ENCODE data around the gene BIRC2. TPM values are rescaled to one million over a fixed set of nuclear protein-coding genes. Genes with fewer than 3 reads are reported as not detected.

BIRC2 gene
- total RNA-seq, 1 experiment from 2014 or later = 35.5 TPM

GRCh38 chr11:102406099-102406498, 59.1 kb downstream of the BIRC2 start:
- no peaks in the 10 kb centered on the region for H3K9me3 ChIP-seq

GRCh38 chr11:102407901-102408300, 60.9 kb downstream of the BIRC2 start:
- H3K36me3 ChIP-seq = peaks cover 9% of the 10 kb centered on the region
- H3K27me3 ChIP-seq = no peaks in the 10 kb centered on the region
- DNase-seq = no peak
- H3K9me3 ChIP-seq = no peaks in the 10 kb centered on the region
- H3K4me3 ChIP-seq = no peak overlapping the region

More at GRCh38 chr11:102406099-102406498, 59.1 kb downstream of the BIRC2 start:
- H3K4me3 ChIP-seq = no peak overlapping the region
- DNase-seq = no peak
- H3K36me3 ChIP-seq = peaks cover 16% of the 10 kb centered on the region
- H3K27me3 ChIP-seq = no peaks in the 10 kb centered on the region

- Histone ChIP-seq H3K4me3 (no peak overlapping the region), H3K36me3 (peaks cover 5% of the 10 kb centered on the region), H3K27me3 (no peaks in the 10 kb centered on the region), H3K9me3 (no peaks in the 10 kb centered on the region)
- no peak for DNase-seq
Measured at GRCh38 chr11:102408339-102408738, 61.3 kb downstream of the BIRC2 start.

- Histone ChIP-seq H3K4me3 (no peak overlapping the region), H3K36me3 (peaks cover 5% of the 10 kb centered on the region), H3K9me3 (peaks cover 3% of the 10 kb centered on the region; the same call in 1 of the 2 replicates), H3K27me3 (no peaks in the 10 kb centered on the region)
- no peak for DNase-seq
Measured at GRCh38 chr11:102410382-102410784, 63.4 kb downstream of the BIRC2 start.

- no peak for DNase-seq
- Histone ChIP-seq H3K4me3 (no peak overlapping the region), H3K36me3 (no peaks in the 10 kb centered on the region; the same call in 1 of the 2 replicates), H3K27me3 (no peaks in the 10 kb centered on the region), H3K9me3 (peaks cover 4% of the 10 kb centered on the region; the same call in 1 of the 2 replicates)
Measured at GRCh38 chr11:102411142-102411541, 64.1 kb downstream of the BIRC2 start.

- Histone ChIP-seq H3K9me3 (peaks cover 15% of the 10 kb centered on the region; the same call in 1 of the 2 replicates), H3K36me3 (no peaks in the 10 kb centered on the region; the same call in 1 of the 2 replicates), H3K4me3 (no peak overlapping the region), H3K27me3 (no peaks in the 10 kb centered on the region)
- no peak for DNase-seq
Measured at GRCh38 chr11:102413497-102413896, 66.5 kb downstream of the BIRC2 start.

GRCh38 chr11:102414559-102414958, 67.5 kb downstream of the BIRC2 start:
- Histone ChIP-seq H3K36me3 (peaks cover 6% of the 10 kb centered on the region; the same call in 1 of the 2 replicates), H3K4me3 (no peak overlapping the region), H3K9me3 (peaks cover 15% of the 10 kb centered on the region; the same call in 1 of the 2 replicates), H3K27me3 (no peaks in the 10 kb centered on the region)
- DNase-seq = no peak

GRCh38 chr11:102415304-102415916, 68.4 kb downstream of the BIRC2 start:
- H3K4me3 ChIP-seq = no peak overlapping the region
- H3K36me3 ChIP-seq = peaks cover 6% of the 10 kb centered on the region; the same call in 1 of the 2 replicates
- H3K27me3 ChIP-seq = no peaks in the 10 kb centered on the region
- no peak for DNase-seq
- H3K9me3 ChIP-seq = peaks cover 15% of the 10 kb centered on the region; the same call in 1 of the 2 replicates

GRCh38 chr11:102416976-102417375, 70.0 kb downstream of the BIRC2 start:
- H3K4me3 ChIP-seq = no peak overlapping the region
- no peak for DNase-seq
- no peaks in the 10 kb centered on the region for H3K27me3 ChIP-seq
- peaks cover 15% of the 10 kb centered on the region; the same call in 1 of the 2 replicates for H3K9me3 ChIP-seq
- H3K36me3 ChIP-seq = peaks cover 6% of the 10 kb centered on the region; the same call in 1 of the 2 replicates

- no peaks in the 10 kb centered on the region for H3K27me3 ChIP-seq
- peaks cover 6% of the 10 kb centered on the region; the same call in 1 of the 2 replicates for H3K36me3 ChIP-seq
- no peak for DNase-seq
- H3K4me3 ChIP-seq = no peak overlapping the region
- peaks cover 15% of the 10 kb centered on the region; the same call in 1 of the 2 replicates for H3K9me3 ChIP-seq
Measured at GRCh38 chr11:102419181-102419580, 72.2 kb downstream of the BIRC2 start.

GRCh38 chr11:102420547-102420946, 73.5 kb downstream of the BIRC2 start:
- Histone ChIP-seq H3K9me3 (peaks cover 11% of the 10 kb centered on the region; the same call in 1 of the 2 replicates), H3K27me3 (no peaks in the 10 kb centered on the region), H3K4me3 (no peak overlapping the region), H3K36me3 (peaks cover 6% of the 10 kb centered on the region; the same call in 1 of the 2 replicates)
- DNase-seq = no peak

GRCh38 chr11:102421261-102421660, 74.2 kb downstream of the BIRC2 start:
- peaks cover 11% of the 10 kb centered on the region; the same call in 1 of the 2 replicates for H3K9me3 ChIP-seq
- H3K36me3 ChIP-seq = peaks cover 6% of the 10 kb centered on the region; the same call in 1 of the 2 replicates
- H3K27me3 ChIP-seq = no peaks in the 10 kb centered on the region
- no peak overlapping the region for H3K4me3 ChIP-seq
- no peak for DNase-seq

GRCh38 chr11:102422817-102423712, 76.1 kb downstream of the BIRC2 start:
- H3K9me3 ChIP-seq = no peaks in the 10 kb centered on the region
- peaks cover 6% of the 10 kb centered on the region; the same call in 1 of the 2 replicates for H3K36me3 ChIP-seq
- DNase-seq = no peak
- H3K27me3 ChIP-seq = no peaks in the 10 kb centered on the region
- H3K4me3 ChIP-seq = no peak overlapping the region

GRCh38 chr11:102423936-102424335, 76.9 kb downstream of the BIRC2 start:
- Histone ChIP-seq H3K4me3 (no peak overlapping the region), H3K36me3 (peaks cover 3% of the 10 kb centered on the region; the same call in 1 of the 2 replicates), H3K9me3 (no peaks in the 10 kb centered on the region), H3K27me3 (no peaks in the 10 kb centered on the region)
- no peak for DNase-seq

- no peak for DNase-seq
- Histone ChIP-seq H3K4me3 (no peak overlapping the region), H3K9me3 (no peaks in the 10 kb centered on the region), H3K27me3 (no peaks in the 10 kb centered on the region), H3K36me3 (no peaks in the 10 kb centered on the region; the same call in 1 of the 2 replicates)
Measured at GRCh38 chr11:102426000-102426399, 79.0 kb downstream of the BIRC2 start.

- DNase-seq = no peak
Measured at GRCh38 chr11:102426570-102426969, 79.6 kb downstream of the BIRC2 start.

GRCh38 chr11:102427068-102427467, 80.1 kb downstream of the BIRC2 start:
- Histone ChIP-seq H3K9me3 (no peaks in the 10 kb centered on the region), H3K4me3 (no peak overlapping the region), H3K27me3 (no peaks in the 10 kb centered on the region), H3K36me3 (peaks cover 7% of the 10 kb centered on the region)
- no peak for DNase-seq

More at GRCh38 chr11:102426570-102426969, 79.6 kb downstream of the BIRC2 start:
- no peaks in the 10 kb centered on the region for H3K9me3 ChIP-seq
- peaks cover 2% of the 10 kb centered on the region for H3K36me3 ChIP-seq
- H3K4me3 ChIP-seq = no peak overlapping the region
- H3K27me3 ChIP-seq = no peaks in the 10 kb centered on the region
